ENCODE results near the gene CDH12.

GRCh38 chr5:22460189-22460588 is 393.0 kb downstream of the CDH12 start:
- TF ChIP-seq GATA3 (IDR thresholded peaks at IDR 0.05; ENCODE audit: low read depth, low read length) (no peak), GATA2 (IDR thresholded peaks at IDR 0.05; ENCODE audit: low read depth, low read length) (no peak)

Measured in SH-SY5Y (cell line).